Stimulated activated CD4-positive, alpha-beta T cell treated with anti-CD3 and anti-CD28 coated beads, Interleukin-2, amount 100 ng/mL, for 24 hours (primary cell): Measurements from ENCODE around the gene TGM2.

Experiments used
- DNase-seq, 2 donors: peaks; one replicate each; pipeline ENCODE4 v3.0.0-alpha.2; 2020

TGM2 gene

GRCh38 chr20:38130687-38131587 lies 34.1 kb downstream of the TGM2 start:
- no peak for DNase-seq

- DNase-seq: no peak
These were observed 35.0 kb downstream of the TGM2 start for GRCh38 chr20:38129893-38130609.

DNA sequence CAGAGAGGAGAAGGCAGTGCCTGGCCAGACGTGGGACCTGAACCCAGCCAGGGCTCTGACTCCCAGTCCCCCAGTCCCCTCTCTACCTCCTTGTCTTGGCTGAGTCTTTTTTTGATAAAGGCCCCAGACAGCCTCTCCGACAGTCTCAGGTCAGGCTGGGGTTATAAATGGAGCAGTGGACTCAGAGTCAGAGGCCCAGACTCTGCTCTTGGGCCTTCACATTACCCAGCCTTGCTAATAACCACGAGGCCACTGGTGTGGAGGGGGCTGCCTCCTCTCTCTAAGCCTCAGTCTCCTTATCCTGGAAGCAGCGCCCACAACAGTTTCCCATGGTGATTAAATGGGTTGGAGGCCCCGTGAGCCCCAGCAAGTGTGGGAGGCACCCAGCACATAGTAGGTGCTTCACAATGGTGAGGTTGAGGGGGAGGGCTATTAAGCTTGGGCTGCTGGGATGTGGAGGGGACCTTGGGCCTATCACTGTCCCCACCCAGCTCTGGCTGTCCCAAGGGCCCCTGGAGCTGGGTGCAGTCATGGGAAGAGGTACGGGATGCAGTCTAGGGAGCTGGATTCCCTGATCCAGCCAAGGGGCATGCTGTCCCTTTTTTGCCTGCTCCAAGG lies 35.7 kb downstream of the TGM2 start:
- no peak for DNase-seq

DNA sequence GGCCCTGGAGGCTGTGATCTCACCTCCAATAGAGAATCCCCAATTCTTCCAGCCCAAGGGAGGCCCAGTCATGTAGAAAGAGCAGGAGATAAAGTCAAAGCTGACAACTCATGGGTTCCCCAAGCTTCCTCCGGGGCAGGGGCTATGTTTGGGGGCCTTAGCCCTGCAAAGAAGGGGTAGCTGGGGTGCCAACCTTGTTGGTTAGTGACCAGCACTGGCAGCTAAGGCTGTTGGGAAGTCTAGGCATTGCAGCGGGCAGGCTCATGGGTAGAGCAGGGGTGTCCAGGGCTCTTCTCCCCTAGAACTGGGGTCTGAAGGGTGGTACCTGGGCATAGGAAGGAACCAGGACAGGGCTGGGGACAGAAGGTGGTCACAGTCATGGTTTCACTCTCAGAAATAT lies 36.4 kb downstream of the TGM2 start:
- no peak for DNase-seq

GRCh38 chr20:38127920-38128528 lies 37.0 kb downstream of the TGM2 start:
- no peak for DNase-seq

GRCh38 chr20:38126932-38127621 lies 38.0 kb downstream of the TGM2 start:
- no peak for DNase-seq

DNA sequence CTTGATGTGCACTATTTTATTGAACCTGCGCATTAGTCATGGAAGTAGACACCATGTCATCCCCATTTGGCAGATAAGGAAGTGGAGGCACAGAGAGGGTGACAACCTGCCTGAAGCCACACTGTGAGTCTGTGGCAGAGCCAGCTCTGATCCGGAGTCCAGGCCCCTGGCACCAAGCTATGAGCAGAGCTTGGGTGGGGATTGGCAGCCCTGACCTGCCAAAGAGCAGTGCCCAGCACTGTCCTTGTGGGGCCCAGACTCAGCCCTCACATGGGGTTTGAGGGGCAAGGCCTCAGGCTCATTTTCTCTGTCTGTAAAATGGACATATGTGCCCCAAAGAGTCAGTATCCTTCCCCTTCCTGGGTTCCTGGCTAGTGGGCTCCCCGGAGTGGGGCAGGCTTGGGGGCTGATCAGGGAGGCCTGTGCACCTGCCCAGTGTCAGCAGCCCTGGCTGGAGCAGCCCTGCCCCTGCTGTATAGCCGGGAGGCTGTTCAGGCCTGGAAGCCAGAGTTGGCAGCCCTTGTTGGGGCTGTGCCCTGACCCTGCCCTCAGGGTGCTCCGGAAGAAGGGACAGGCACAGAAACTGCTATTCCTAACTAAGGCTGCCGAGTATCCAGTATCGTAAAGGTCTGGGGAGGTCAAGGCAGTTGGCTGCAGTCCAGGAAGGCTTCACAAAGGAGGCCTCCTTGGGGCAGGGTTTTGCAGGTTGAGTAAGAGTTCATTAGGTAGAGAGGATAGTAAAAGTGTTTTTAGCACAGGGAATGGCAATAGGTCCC lies 38.7 kb downstream of the TGM2 start:
- DNase-seq: no peak

GRCh38 chr20:38125157-38126056 lies 39.7 kb downstream of the TGM2 start:
- DNase-seq: no peak

DNA sequence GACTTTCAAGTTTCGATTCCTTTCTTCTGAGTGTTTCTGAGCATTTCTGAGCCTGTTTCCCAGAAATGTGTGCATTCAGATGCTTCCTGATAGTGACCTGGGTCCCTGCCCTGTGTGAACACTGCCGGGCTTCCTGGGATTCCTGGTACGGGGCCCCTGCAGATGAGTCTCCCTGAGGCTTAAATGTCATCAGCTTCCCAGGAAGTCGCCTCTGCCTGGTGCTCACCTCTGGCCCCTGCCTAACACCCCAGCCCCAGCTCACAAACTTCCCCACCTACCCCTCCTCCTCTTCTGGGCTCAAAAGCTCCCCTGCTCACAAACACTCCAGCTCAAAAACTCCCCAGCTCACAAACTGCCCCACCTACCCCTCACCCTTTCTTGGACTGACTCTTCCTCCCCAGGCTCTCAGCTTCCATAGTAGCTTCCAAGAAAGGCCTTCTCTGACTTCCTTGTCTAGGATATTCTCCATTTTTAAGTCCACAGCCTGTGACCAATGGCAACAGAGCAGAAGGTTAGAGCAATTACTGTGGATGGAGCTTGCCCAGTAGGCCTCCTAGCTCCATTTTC lies 42.0 kb downstream of the TGM2 start:
- peak in 1 of 2 donors; percentile 13 for DNase-seq

- DNase-seq: peak in 1 of 2 donors; percentile 0
These were observed 43.3 kb downstream of the TGM2 start for GRCh38 chr20:38121741-38122140.

DNA sequence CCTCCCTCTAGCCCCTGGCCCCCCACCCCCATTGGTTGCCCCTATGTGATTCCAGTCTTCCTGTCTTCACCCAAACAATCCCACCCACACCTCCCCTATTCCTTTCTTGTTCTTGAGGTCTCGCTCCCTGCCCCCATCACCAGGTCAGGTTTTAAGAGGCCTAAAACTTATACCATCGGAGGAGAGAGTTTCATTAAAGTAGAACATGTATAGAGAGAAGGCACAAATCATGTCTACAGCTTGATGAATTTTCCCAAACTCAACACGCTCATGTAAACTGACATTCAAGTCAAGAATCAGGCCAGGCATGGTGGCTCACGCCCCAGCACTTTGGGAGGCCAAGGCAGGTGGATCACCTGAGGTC lies 44.5 kb downstream of the TGM2 start:
- DNase-seq: peak in 1 of 2 donors; percentile 5

DNA sequence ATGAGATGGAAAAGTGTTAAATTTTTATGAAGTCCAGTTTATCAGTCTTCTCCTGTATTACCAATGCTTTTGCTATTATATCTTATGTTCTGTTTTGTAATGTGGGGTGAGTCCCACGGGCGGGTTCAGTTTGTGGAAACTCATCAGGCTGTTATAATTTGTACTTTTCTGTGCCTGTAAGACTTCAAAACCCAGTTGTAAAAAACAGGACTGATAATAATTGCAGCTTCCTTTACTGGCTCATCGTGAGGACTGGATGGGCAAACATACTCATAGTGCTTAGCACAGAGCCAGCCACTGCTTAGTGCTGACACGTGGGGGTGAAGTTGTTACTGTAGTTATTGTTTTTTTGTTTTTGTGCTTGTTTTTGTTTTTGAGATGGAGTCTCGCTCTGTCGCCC lies 45.6 kb downstream of the TGM2 start:
- DNase-seq: peak in 1 of 2 donors; percentile 3

DNA sequence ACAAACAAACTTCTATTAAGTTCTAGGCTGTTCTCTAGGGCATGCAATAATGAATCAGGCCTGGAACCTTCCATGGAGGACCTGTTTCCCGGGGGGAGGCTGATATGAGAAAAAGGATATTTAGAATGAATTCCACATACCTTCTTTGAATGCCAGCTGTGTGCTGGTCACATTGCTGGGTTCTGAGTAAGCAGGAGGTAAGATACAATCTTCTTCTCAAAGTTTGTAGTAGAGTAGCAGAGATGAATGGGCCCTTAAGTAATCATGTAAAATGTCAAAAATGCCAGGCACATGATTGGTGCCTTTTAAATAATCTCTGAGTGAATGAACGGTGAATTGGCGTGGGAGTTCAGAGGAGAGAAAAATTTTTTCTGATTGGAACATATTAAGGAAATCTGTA lies 47.4 kb downstream of the TGM2 start:
- DNase-seq: no peak

DNA sequence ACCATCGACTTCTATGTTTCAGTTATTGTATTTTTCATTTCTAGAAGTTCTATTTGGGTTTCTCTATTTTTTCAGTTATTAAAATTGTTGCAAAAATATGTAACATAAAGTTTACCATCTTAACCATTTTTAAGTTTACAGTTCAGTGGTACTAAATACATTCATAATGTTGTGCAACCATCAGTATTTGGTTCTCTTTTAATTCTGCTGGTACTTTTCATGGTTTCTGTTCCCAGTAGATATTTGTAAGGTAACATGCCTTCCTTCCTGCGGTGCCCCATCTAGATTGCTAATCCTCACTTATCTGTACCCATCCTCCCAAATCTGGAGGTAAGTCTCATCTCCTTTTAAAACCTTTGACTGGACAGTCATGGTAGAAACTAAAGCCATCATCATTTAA lies 47.9 kb downstream of the TGM2 start:
- no peak for DNase-seq

GRCh38 chr20:38116409-38117165 lies 48.5 kb downstream of the TGM2 start:
- DNase-seq: no peak

DNA sequence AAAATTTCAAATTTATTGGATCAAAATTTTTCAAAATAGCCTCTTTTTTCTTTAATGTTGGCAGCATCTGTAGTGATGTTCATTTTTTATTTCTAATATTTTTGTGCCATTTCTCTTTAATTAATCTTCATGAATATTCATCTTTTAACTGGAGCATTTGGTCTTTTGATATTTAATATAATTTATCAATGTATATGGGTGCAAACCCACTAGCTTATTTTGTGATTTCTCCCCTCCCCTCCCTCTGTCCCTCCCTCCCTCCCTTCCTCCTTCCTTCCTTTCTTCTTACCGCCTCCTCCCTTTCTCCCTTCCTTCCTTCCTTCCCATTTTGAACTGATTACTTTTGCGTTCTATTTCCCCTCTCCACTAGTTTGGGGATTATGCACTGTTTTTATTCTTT lies 49.2 kb downstream of the TGM2 start:
- DNase-seq: no peak

DNA sequence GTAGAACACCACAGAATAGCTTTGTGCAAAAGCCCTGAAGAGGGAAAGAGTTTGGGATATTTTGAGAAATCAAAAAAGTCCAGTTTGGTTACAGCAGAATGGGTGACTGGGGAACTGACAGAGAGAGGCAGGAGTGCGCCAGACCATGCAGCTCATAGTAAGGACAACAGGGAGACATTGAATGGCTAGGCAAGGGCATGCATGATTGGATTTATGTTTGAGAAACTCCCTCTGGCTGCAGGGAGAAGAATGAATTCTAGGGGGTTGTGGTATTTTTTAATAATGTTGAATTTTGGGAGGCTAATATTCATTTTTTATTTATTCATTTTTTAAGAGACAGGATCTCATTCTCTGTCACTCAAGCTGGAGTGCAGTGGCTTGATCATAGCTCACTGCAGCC lies 49.9 kb downstream of the TGM2 start:
- no peak for DNase-seq

DNA sequence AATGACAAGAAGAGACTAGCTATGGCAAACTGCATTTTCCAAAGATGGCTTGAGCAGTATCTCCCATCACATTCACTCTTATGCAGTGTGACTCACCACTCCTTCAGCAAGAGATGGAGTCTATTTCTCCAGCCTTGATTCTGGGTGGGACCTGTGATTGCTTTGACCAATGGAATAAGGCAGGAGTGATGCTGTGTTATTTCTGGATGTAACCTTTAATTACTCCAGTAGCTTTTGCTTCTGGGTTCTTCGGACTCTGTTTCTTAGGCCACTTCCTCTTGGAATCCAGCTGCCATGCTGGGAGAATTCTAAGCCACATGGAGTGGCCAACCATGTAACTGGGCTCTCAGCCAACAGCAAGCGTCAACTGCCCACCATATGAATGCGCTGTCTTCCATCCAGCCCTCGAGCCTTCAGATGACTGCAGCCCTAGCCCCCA lies 50.7 kb downstream of the TGM2 start:
- no peak for DNase-seq
